GM23338 (cell line): ENCODE data around the gene IL24. TPM values are rescaled to one million over a fixed set of nuclear protein-coding genes. Genes with fewer than 3 reads are reported as not detected.
A peak's percentile ranks its signal among the peaks of the same experiment; 100 is the strongest.

Experiments
- ATAC-seq: fragments of 200-7000 bp; cut with Tn5 transposase; 3 replicates; pipeline ENCODE4 v1.9.1; 2020
- DNase-seq: peaks from one replicate; pipeline ENCODE4 v3.0.0-alpha.2; 2015; ENCODE audit warnings: low spot score
- H2AFZ ChIP-seq: fragments of 200-600 bp; sonication (generic); 2 replicates; pipeline ENCODE4 v1.8.0; 2016; ENCODE audit warnings: antibody characterized with exemption, mild to moderate bottlenecking, moderate library complexity
- H3F3A ChIP-seq: fragments of 200-600 bp; sonication (generic); replicated peaks from 2 replicates; pipeline ENCODE4 v1.8.0; 2017; ENCODE audit warnings: antibody characterized with exemption, mixed run types, low read depth
- H3K27ac ChIP-seq: fragments of 200-600 bp; sonication (generic); 2 replicates; pipeline ENCODE4 v1.6.1; 2016; ENCODE audit warnings: low read depth
- H3K27me3 ChIP-seq: fragments of 200-600 bp; sonication (generic); 2 replicates; pipeline ENCODE4 v1.8.0; 2016; ENCODE audit warnings: mild to moderate bottlenecking, mixed run types, moderate library complexity; ENCODE audit not compliant: insufficient read depth
- H3K36me3 ChIP-seq: fragments of 200-600 bp; sonication (generic); 2 replicates; pipeline ENCODE4 v1.8.0; 2016; ENCODE audit warnings: mild to moderate bottlenecking; ENCODE audit not compliant: insufficient read depth
- H3K4me1 ChIP-seq: fragments of 200-600 bp; sonication (generic); 2 replicates; pipeline ENCODE4 v1.8.0; 2016; ENCODE audit warnings: mild to moderate bottlenecking, moderate library complexity; ENCODE audit not compliant: insufficient read depth
- H3K4me2 ChIP-seq: fragments of 200-600 bp; sonication (generic); 2 replicates; pipeline ENCODE4 v1.7.1; 2017; ENCODE audit warnings: mixed run types
- H3K4me3 ChIP-seq: fragments of 200-600 bp; sonication (generic); 2 replicates; pipeline ENCODE4 v1.6.1; 2016; ENCODE audit warnings: mixed run types
- H3K79me2 ChIP-seq: fragments of 200-600 bp; sonication (generic); replicated peaks from 2 replicates; pipeline ENCODE4 v1.8.0; 2017; ENCODE audit warnings: mild to moderate bottlenecking; ENCODE audit not compliant: insufficient read depth
- H3K9me2 ChIP-seq: fragments of 200-600 bp; sonication (generic); 2 replicates; pipeline ENCODE4 v1.8.0; 2017; ENCODE audit not compliant: insufficient read depth
- H4K20me1 ChIP-seq: fragments of 200-600 bp; sonication (generic); replicated peaks from 2 replicates; pipeline ENCODE4 v1.8.0; 2017; ENCODE audit warnings: mild to moderate bottlenecking; ENCODE audit not compliant: insufficient read depth
- H3K27ac Mint-ChIP-seq: 2 replicates; pipeline ENCODE4 v1.8.0; 2020; ENCODE audit warnings: inconsistent platforms, mild to moderate bottlenecking, moderate library complexity, mixed read lengths
- H3K27me3 Mint-ChIP-seq: 3 replicates; pipeline ENCODE4 v1.8.0; 2022; ENCODE audit warnings: low read depth, mild to moderate bottlenecking, moderate library complexity, mixed read lengths, inconsistent platforms; ENCODE audit not compliant: insufficient read depth, poor library complexity
- H3K36me3 Mint-ChIP-seq: 3 replicates; pipeline ENCODE4 v1.8.0; 2021; ENCODE audit warnings: low read depth, mild to moderate bottlenecking, inconsistent platforms, moderate library complexity, mixed read lengths
- H3K4me1 Mint-ChIP-seq: 3 replicates; pipeline ENCODE4 v1.8.0; 2020; ENCODE audit warnings: mild to moderate bottlenecking, inconsistent platforms, mixed read lengths
- H3K4me3 Mint-ChIP-seq: 3 replicates; pipeline ENCODE4 v1.8.0; 2021; ENCODE audit warnings: moderate library complexity, mild to moderate bottlenecking, inconsistent platforms, mixed read lengths
- H3K9me3 Mint-ChIP-seq: 3 replicates; pipeline ENCODE4 v1.8.0; 2020; ENCODE audit warnings: moderate library complexity, mild to moderate bottlenecking, inconsistent platforms, mixed read lengths
- ETS1 ChIP-seq: IDR thresholded peaks from 2 replicates; pipeline ENCODE4 v1.6.1; 2016; ENCODE audit warnings: antibody characterized with exemption
- EZH2 ChIP-seq: fragments of 200-600 bp; sonication (generic); IDR thresholded peaks from one replicate; pipeline ENCODE4 v1.8.0; 2017; ENCODE audit warnings: antibody characterized with exemption, mild to moderate bottlenecking, low read depth; ENCODE audit not compliant: unreplicated experiment
- EZH2phosphoT487 ChIP-seq: fragments of 200-600 bp; sonication (generic); IDR thresholded peaks from one replicate; pipeline ENCODE4 v1.8.1; 2018; ENCODE audit warnings: antibody characterized with exemption; ENCODE audit not compliant: unreplicated experiment
- NANOG ChIP-seq: IDR thresholded peaks from 2 replicates; pipeline ENCODE4 v1.6.1; 2016; ENCODE audit warnings: antibody characterized with exemption, borderline replicate concordance
- REST ChIP-seq: IDR thresholded peaks from one replicate; pipeline ENCODE4 v1.6.1; 2018; ENCODE audit warnings: antibody characterized with exemption; ENCODE audit not compliant: unreplicated experiment
- ZNF114 ChIP-seq: fragments of 250-450 bp; sonication (Bioruptor Pico); IDR thresholded peaks from 2 replicates; pipeline ENCODE4 v1.5.0; 2020; ENCODE audit warnings: mild to moderate bottlenecking, moderate library complexity
- ZNF331 ChIP-seq: fragments of 250-450 bp; sonication (Bioruptor Pico); IDR thresholded peaks from 2 replicates; pipeline ENCODE4 v1.5.0; 2020; ENCODE audit warnings: low read depth, mild to moderate bottlenecking, moderate library complexity
- ZNF462 ChIP-seq: fragments of 250-450 bp; sonication (Bioruptor Pico); IDR thresholded peaks from 2 replicates; pipeline ENCODE4 v1.5.0; 2020; ENCODE audit warnings: mild to moderate bottlenecking, moderate library complexity
- polyA plus RNA-seq: library from polyadenylated mRNA; unstranded; fragments of >200 nt; fragmentation: Nextera tagmentation; extraction: Ambion mirVana; gene quantifications from 2 replicates; pipeline ENCODE4 v1.2.1, GENCODE V29; 2016
- total RNA-seq: library from RNA; depleted of rRNA; stranded (reverse); fragments of >200 nt; shearing (Covaris generic); gene quantifications from 2 replicates; pipeline ENCODE4 v1.2.3, GENCODE V29; 2014

IL24 gene
- total and polyA plus RNA-seq, 2 experiments from 2014 or later = not detected

- no peak for TF ChIP-seq EZH2phosphoT487
- TF ChIP-seq REST = no peak
Measured at GRCh38 chr1:206895325-206895724, 1.9 kb upstream of the IL24 start (continued).

- Histone ChIP-seq H3F3A (no peaks in the 10 kb centered on the region), H3K9me2 (0 out of 2 replicates have a peak, but pooled peaks cover 10% of the 10 kb centered on the region), H3K4me3 (no peak overlapping the region), H3K79me2 (no peaks in the 10 kb centered on the region), H4K20me1 (no peaks in the 10 kb centered on the region), H3K4me2 (no peak overlapping the region), H3K36me3 (no peaks in the 10 kb centered on the region; the same call in 1 of the 2 replicates), H3K27me3 (no peaks in the 10 kb centered on the region), H3K4me1 (peaks cover 5% of the 10 kb centered on the region), H2AFZ (0 out of 2 replicates have a peak overlapping the region, but pooled peaks have one; percentile 43), H3K27ac (no peak overlapping the region)
- Mint-ChIP-seq H3K27ac (no peak overlapping the region), H3K27me3 (peaks cover 7% of the 10 kb centered on the region), H3K36me3 (no peaks in the 10 kb centered on the region), H3K4me1 (peaks cover 10% of the 10 kb centered on the region), H3K9me3 (no peaks in the 10 kb centered on the region), H3K4me3 (no peak overlapping the region)
- DNase-seq = no peak
- TF ChIP-seq EZH2phosphoT487 (no peak), ZNF331 (CRISPR knock-in tag) (no peak), ZNF462 (CRISPR knock-in tag) (no peak), NANOG (no peak), ETS1 (no peak), ZNF114 (CRISPR knock-in tag) (no peak), EZH2 (no peak)
- ATAC-seq = no peak
Measured at GRCh38 chr1:206895837-206896242, 1.4 kb upstream of the IL24 start.
